Thyroid gland (tissue), 4 donors: Measurements from ENCODE around the gene NUB1. TPM values are rescaled to one million over a fixed set of nuclear protein-coding genes. Genes with fewer than 3 reads are reported as not detected.
"Not testable (repeated sequence)": the region's sequence is repeated elsewhere in the genome, so short reads cannot be mapped to it uniquely, and the experiment has no call there.

ENCODE experiments used
- DNase-seq, 2 donors: peaks; one replicate each; pipeline ENCODE4 v3.0.0-alpha.2; 2019
- H3K27ac ChIP-seq, 3 donors: fragments of 200-600 bp; sonication (generic); 1 replicate in 2 of 3; 2 replicates in 1 of 3; pipeline ENCODE4 v1.5.1; 2016 to 2019; ENCODE audit warnings: mild to moderate bottlenecking in 1 of 3, moderate library complexity in 1 of 3
- H3K27me3 ChIP-seq: fragments of 200-600 bp; sonication (generic); one replicate; pipeline ENCODE4 v1.5.1; 2019
- H3K36me3 ChIP-seq, 2 donors: fragments of 200-600 bp; sonication (generic); one replicate each; pipeline ENCODE4 v1.5.1; 2016 to 2019
- H3K4me1 ChIP-seq, 2 donors: fragments of 200-600 bp; sonication (generic); one replicate each; pipeline ENCODE4 v1.5.1; 2017 to 2019
- H3K4me3 ChIP-seq, 3 donors: fragments of 200-600 bp; sonication (generic); replicated peaks in 1 of 3; 1 replicate in 2 of 3; 2 replicates in 1 of 3; pipeline ENCODE4 v1.5.1; 2016; ENCODE audit warnings: mild to moderate bottlenecking in 1 of 3
- H3K9me3 ChIP-seq: fragments of 200-600 bp; sonication (generic); one replicate; pipeline ENCODE4 v1.5.1; 2017
- POLR2A ChIP-seq, 2 donors: fragments of 450-650 bp; IDR thresholded peaks; one replicate each; pipeline ENCODE4 v1.6.1; 2017; ENCODE audit warnings: antibody characterized with exemption in 2 of 2, mild to moderate bottlenecking in 2 of 2, moderate library complexity in 1 of 2
- WGBS, 2 donors: methylation state at CpG; one replicate each; pipeline ENCODE4 v1.1.5; 2017; 5-methylcytosine and 5-hydroxymethylcytosine counted together
- intact Hi-C: fragments of 100-400 bp; cut with DNase I; formaldehyde crosslinking; loops from one replicate; pipeline ENCODE4 v1.15.1; 2023
- total RNA-seq, 4 donors: library from RNA; depleted of rRNA; stranded (reverse); fragments of >200 nt; gene quantifications; one replicate each; pipeline ENCODE4 v1.2.3, GENCODE V29; 2016
- TF ChIP-seq, protein P1 (sequence below), 6 experiments: fragments of 200-600 bp in 3 of 6; fragments of 450-650 bp in 3 of 6; sonication (generic) in 3 of 6; IDR thresholded peaks; one replicate each; pipeline ENCODE4 v1.5.1; 2016 to 2019; ENCODE audit warnings: antibody characterized with exemption in 6 of 6, mild to moderate bottlenecking in 2 of 6, inconsistent platforms in 1 of 6, moderate library complexity in 1 of 6

Gene NUB1
- total RNA-seq, 4 donors from 2014 or later = 56.9 to 75.5 (median 71.4) TPM

DNA sequence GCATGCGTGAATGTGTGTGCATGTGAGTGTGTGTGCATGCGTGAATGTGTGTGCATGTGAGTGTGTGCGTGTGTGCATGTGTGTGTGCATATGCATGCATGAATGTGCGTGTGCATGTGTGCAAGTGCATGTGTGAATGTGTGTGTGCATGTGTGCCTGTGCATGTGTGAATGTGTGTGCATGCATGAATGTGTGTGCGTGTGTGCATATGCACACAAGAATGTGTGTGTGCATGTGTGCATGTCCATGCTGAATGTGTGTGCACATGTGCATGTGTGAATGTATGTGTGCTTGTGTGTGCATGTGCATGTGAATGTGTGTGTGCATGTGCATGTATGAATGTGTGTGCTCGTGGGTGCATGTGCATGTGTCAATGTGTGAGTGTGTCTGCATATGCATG is 42.1 kb upstream of the NUB1 start:
- Histone ChIP-seq H3K4me1 (peaks cover 3 to 9% of the 10 kb centered on the region in 2 donors), H3K27me3 (no peaks in the 10 kb centered on the region), H3K4me3 (no peak overlapping the region), H3K36me3 (no peaks in the 10 kb centered on the region), H3K9me3 (no peaks in the 10 kb centered on the region), H3K27ac (no peak overlapping the region)
- intact Hi-C loops = no loop called here
- WGBS, 2 donors = 87 to 93% methylated on average over 6 of the region's 6 CpGs
- TF ChIP-seq POLR2A (IDR thresholded peaks at IDR 0.05) = no peak
- TF ChIP-seq, protein P1, sequence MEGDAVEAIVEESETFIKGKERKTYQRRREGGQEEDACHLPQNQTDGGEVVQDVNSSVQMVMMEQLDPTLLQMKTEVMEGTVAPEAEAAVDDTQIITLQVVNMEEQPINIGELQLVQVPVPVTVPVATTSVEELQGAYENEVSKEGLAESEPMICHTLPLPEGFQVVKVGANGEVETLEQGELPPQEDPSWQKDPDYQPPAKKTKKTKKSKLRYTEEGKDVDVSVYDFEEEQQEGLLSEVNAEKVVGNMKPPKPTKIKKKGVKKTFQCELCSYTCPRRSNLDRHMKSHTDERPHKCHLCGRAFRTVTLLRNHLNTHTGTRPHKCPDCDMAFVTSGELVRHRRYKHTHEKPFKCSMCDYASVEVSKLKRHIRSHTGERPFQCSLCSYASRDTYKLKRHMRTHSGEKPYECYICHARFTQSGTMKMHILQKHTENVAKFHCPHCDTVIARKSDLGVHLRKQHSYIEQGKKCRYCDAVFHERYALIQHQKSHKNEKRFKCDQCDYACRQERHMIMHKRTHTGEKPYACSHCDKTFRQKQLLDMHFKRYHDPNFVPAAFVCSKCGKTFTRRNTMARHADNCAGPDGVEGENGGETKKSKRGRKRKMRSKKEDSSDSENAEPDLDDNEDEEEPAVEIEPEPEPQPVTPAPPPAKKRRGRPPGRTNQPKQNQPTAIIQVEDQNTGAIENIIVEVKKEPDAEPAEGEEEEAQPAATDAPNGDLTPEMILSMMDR (IDR thresholded peaks at IDR 0.05) = no peak
- DNase-seq = no peak

DNA sequence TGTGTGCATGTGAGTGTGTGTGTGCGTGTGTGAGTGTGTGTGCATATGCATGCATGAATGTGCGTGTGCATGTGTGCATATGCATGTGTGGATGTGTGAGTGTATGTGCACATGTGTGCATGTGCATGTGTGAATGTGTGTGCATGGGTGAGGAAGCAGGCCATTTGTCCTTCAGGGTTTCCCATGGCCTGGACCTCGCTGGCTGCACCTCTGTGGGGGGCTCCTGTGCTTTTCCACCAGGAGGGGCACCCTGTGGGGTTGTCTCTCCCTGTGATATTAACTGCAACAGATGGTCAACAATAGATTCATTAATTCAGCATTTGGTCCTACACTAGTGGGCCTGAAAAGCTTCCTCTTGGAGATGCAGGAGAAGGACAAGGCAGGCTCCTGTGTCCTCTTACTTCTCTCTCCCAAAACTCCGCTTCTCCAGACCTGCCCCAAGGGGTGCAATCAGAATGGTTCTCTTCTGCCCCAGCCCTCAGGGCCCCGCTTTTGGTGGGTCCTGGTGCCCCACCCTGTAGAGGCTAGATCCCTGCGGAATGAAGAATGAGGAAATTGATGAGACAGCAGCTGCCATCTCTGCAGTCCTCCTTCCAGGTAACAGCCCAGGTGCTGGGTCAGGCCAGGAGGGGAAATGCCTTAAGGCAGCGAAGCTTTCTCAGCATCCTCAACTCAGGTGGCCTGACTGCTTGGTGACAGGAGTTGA is 41.5 kb upstream of the NUB1 start:
- H3K27me3 ChIP-seq = no peaks in the 10 kb centered on the region
- H3K4me1 ChIP-seq = peaks cover 3 to 9% of the 10 kb centered on the region in 2 donors
- DNase-seq = no peak
- no peak overlapping the region for H3K4me3 ChIP-seq
- 90 to 91% methylated on average over 7 of the region's 7 CpGs for WGBS, 2 donors
- intact Hi-C loops = loop anchor here (10.0 kb wide), 1 partner anchor 125 kb away; no protein-coding TSS in a partner anchor
- TF ChIP-seq, protein P1 (IDR thresholded peaks at IDR 0.05) = no peak
- TF ChIP-seq POLR2A (IDR thresholded peaks at IDR 0.05) = no peak
- no peaks in the 10 kb centered on the region for H3K9me3 ChIP-seq
- H3K27ac ChIP-seq = no peak overlapping the region
- H3K36me3 ChIP-seq = no peaks in the 10 kb centered on the region

DNA sequence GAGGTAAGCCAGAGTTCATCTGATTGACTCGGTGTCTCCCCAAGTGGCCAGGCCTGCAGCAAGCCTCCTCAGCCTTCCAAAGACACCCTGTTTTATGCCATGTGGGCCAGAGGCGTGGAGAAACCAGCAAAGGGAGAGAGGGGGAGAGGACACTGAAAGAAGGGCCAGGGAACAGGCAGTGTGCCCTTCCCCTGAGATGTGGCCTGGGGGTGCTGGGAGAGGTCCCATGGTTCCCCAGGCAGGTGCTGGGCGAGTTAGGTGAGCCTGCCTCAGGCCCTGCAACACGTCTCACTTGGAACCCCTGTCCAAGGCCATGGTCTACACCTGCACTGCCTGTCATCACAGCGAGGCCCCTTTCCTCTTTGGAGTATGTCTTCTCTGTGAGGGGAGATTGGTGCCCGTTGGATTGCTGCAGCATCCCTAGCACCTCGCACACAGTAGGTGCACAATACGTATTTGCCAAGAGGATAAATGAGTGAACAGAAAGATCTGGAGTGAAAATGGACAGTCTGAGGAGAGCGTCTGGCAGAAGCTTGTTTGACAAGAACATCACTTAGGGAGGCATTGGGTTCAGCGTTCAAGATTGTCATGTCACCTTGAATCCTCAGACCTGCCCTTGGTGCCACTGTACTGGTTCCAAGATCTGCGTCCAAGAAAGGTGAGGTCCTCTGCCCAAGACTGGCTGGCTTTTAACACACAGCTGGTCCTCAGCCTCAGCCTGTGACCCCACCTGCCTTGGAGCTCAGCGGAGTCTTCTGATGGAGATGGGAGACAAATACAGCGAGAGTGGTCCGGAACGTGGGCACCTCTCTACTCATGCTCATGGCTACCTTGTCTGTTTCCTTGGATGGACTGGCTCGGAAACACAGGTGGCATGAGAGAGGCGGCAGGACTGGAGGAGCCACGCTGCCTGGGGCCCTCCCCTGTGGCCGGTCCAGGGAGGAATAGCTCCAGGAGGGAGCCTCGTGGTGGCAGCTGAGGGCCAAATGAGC is 39.8 kb upstream of the NUB1 start:
- H3K27ac ChIP-seq = no peak overlapping the region
- H3K36me3 ChIP-seq = no peaks in the 10 kb centered on the region
- H3K4me1 ChIP-seq = peaks cover 3 to 9% of the 10 kb centered on the region in 2 donors
- no peak for TF ChIP-seq POLR2A (IDR thresholded peaks at IDR 0.05)
- TF ChIP-seq, protein P1 (IDR thresholded peaks at IDR 0.05) = no peak
- DNase-seq = no peak
- intact Hi-C loops = loop anchor here (2.0 to 10.0 kb wide), 2 partner anchors 57 to 127 kb away; no protein-coding TSS in a partner anchor
- no peak overlapping the region for H3K4me3 ChIP-seq
- no peaks in the 10 kb centered on the region for H3K27me3 ChIP-seq
- H3K9me3 ChIP-seq = no peaks in the 10 kb centered on the region
- WGBS, 2 donors = 80 to 83% methylated on average over 18 to 20 of the region's 20 CpGs

DNA sequence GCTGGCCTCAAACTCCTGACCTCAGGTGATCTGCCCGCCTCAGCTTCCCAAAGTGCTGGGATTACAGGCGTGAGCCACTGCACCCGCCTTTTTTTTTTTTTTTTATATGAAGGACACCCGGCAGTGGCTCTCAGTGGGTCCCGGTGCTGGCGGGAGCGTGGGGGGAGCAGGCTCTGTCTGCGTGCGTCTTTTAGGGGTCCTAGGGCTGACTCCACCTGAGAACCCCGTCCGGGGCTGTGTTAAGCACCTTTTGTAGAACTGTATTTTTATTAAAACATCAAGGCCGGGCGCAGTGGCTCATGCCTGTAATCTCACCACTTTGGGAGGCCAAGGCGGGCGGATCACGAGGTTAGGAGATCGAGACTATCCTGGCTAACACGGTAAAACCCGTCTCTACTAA is 37.4 kb upstream of the NUB1 start:
- H3K4me3 ChIP-seq, DNase-seq, H3K27ac ChIP-seq, H3K4me1 ChIP-seq, H3K27me3 ChIP-seq, H3K9me3 ChIP-seq, H3K36me3 ChIP-seq: not testable (repeated sequence)
- WGBS, 2 donors = 84 to 90% methylated on average over 19 of the region's 19 CpGs
- intact Hi-C loops = loop anchor here (10.0 kb wide), 1 partner anchor 129 kb away; no protein-coding TSS in a partner anchor

DNA sequence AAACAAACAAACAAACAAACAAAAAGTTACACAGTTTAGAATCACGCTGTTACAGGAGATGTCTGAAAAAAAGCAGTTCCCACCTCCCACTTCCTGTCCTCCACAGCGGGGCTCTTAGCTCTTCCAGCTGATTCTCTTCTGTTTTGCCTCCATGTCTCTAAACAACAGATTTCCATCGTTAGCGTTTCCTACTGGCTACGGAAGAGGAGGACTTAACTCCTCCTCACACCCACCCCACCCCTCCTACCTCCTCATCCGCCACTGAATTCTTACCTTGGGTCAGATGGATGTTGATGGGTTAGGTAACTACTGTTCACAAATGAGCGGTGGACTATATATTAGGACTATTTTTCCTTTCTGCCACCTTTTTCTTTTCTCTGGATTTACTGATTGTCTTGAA is 36.8 kb upstream of the NUB1 start:
- H3K27me3 ChIP-seq = no peaks in the 10 kb centered on the region
- no peak overlapping the region for H3K27ac ChIP-seq
- DNase-seq = no peak
- H3K36me3 ChIP-seq = no peaks in the 10 kb centered on the region
- peaks cover 3 to 9% of the 10 kb centered on the region in 2 donors for H3K4me1 ChIP-seq
- intact Hi-C loops = loop anchor here (5.0 to 10.0 kb wide), 2 partner anchors 130 to 183 kb away; no protein-coding TSS in a partner anchor
- H3K9me3 ChIP-seq = no peaks in the 10 kb centered on the region
- 25 to 27% methylated on average over 7 of the region's 7 CpGs for WGBS, 2 donors
- H3K4me3 ChIP-seq = no peak overlapping the region
- no peak for TF ChIP-seq POLR2A (IDR thresholded peaks at IDR 0.05)
- TF ChIP-seq, protein P1 (IDR thresholded peaks at IDR 0.05) = no peak
